ENCODE measurements around the gene PUSL1. TPM values are rescaled to one million over a fixed set of nuclear protein-coding genes. Genes with fewer than 3 reads are reported as not detected.

PUSL1 gene
- total and polyA plus RNA-seq, 2 donors (not counting 3 experiments of a cell fraction or from before 2014, with no cell fraction given), result 18.8 to 27.3 TPM

GRCh38 chr1:1326075-1326605 is 17.7 kb downstream of the PUSL1 start:
- FAIRE-seq, result no peak
- H3K9me3 ChIP-seq (replicated peaks; ENCODE audit: control insufficient read depth, insufficient read depth, low read length), result no peaks in the 10 kb centered on the region
- intact Hi-C loops (cut with micrococcal nuclease), result no loop called here
- peaks cover 38% of the 10 kb centered on the region for H3K79me2 ChIP-seq (ENCODE audit: control insufficient read depth, insufficient read depth, low read length)
- H4K20me1 ChIP-seq (replicated peaks; ENCODE audit: control insufficient read depth, extremely low read depth, insufficient read depth, low read length), result no peaks in the 10 kb centered on the region
- dilution Hi-C loops (cut with MboI; ENCODE audit: extremely low pct_ligation_motif_present, low sequenced_read_pairs), result no loop called here
- CTCF ChIA-PET, result no interaction called here
- H3K4me2 ChIP-seq (ENCODE audit: insufficient read depth, low read length), result no peak overlapping the region
- no peak overlapping the region for H3K9ac ChIP-seq (replicated peaks; ENCODE audit: extremely low read depth, insufficient read depth, low read length)
- no peak overlapping the region for H2AFZ ChIP-seq (ENCODE audit: low read depth, low read length)
- DNase-seq (ENCODE audit: low read depth, low spot score), result no peak
- H3K4me1 ChIP-seq (ENCODE audit: control insufficient read depth, extremely low read depth, insufficient read depth, low read length), result peaks cover 13% of the 10 kb centered on the region
- H3K27ac ChIP-seq (ENCODE audit: insufficient read depth, low read depth, low read length), result no peak overlapping the region
- H3K4me3 ChIP-seq (replicated peaks in 1 of 3; ENCODE audit: insufficient read depth in 1 of 3, low read depth in 1 of 3, low read length in 3 of 3), result peak overlapping the region in 1 of 3 experiments; percentile 1
- no peaks in the 10 kb centered on the region for H3K27me3 ChIP-seq (ENCODE audit: control insufficient read depth in 2 of 2, insufficient read depth in 2 of 2, low read length in 2 of 2)
- peaks cover 0 to 18% of the 10 kb centered on the region in 2 experiments for H3K36me3 ChIP-seq (ENCODE audit: control insufficient read depth in 2 of 2, extremely low read depth in 1 of 2, insufficient read depth in 2 of 2, low read length in 2 of 2)
- no peak for TF ChIP-seq GATA2 (IDR thresholded peaks at IDR 0.05; ENCODE audit: insufficient read depth, insufficient read length, low read depth, low read length)
- TF ChIP-seq, protein P1, sequence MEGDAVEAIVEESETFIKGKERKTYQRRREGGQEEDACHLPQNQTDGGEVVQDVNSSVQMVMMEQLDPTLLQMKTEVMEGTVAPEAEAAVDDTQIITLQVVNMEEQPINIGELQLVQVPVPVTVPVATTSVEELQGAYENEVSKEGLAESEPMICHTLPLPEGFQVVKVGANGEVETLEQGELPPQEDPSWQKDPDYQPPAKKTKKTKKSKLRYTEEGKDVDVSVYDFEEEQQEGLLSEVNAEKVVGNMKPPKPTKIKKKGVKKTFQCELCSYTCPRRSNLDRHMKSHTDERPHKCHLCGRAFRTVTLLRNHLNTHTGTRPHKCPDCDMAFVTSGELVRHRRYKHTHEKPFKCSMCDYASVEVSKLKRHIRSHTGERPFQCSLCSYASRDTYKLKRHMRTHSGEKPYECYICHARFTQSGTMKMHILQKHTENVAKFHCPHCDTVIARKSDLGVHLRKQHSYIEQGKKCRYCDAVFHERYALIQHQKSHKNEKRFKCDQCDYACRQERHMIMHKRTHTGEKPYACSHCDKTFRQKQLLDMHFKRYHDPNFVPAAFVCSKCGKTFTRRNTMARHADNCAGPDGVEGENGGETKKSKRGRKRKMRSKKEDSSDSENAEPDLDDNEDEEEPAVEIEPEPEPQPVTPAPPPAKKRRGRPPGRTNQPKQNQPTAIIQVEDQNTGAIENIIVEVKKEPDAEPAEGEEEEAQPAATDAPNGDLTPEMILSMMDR (IDR thresholded peaks at IDR 0.05; ENCODE audit: extremely low read depth in 1 of 2, insufficient read depth in 1 of 2, low read depth in 1 of 2, low read length in 2 of 2), result no peak
- TF ChIP-seq JUN (IDR thresholded peaks at IDR 0.05; ENCODE audit: borderline replicate concordance, insufficient read depth, insufficient read length, low read depth), result no peak
- no peak for TF ChIP-seq MAX (IDR thresholded peaks at IDR 0.05; ENCODE audit: insufficient read depth, insufficient read length)
- no peak for TF ChIP-seq EZH2 (IDR thresholded peaks at IDR 0.05; ENCODE audit: borderline replicate concordance, low read depth, low read length, severe bottlenecking)
- TF ChIP-seq FOS (IDR thresholded peaks at IDR 0.05; ENCODE audit: borderline replicate concordance, insufficient read depth, low read length), result no peak
- no peak for TF ChIP-seq POLR2A (IDR thresholded peaks at IDR 0.05; ENCODE audit: low read depth, low read length)
- TF ChIP-seq MYC (IDR thresholded peaks at IDR 0.05; ENCODE audit: low read depth, low read length), result no peak
- no peak for TF ChIP-seq POLR2AphosphoS5 (IDR thresholded peaks at IDR 0.05; ENCODE audit: insufficient read depth, low read depth, low read length)
- POLR2A ChIA-PET, result no interaction called here
- BruUV-seq (replicated peaks), result no TSS peak
- no peaks in the 10 kb centered on the region for H3K9me1 ChIP-seq (replicated peaks; ENCODE audit: control insufficient read depth, extremely low read depth, insufficient read depth, low read length)
